Ovary (tissue), 9 donors: ENCODE measurements around the gene HIPK2. TPM values are rescaled to one million over a fixed set of nuclear protein-coding genes. Genes with fewer than 3 reads are reported as not detected.

ENCODE experiments used
- DNase-seq, 5 donors: peaks; one replicate each; pipeline ENCODE4 v3.0.0-alpha.2; 2019 to 2020
- H3K27ac ChIP-seq, 2 donors: fragments of 200-600 bp; one replicate each; pipeline versions ENCODE4 v1.5.1 to v1.8.0; 2019 to 2022
- H3K27me3 ChIP-seq: fragments of 200-600 bp; one replicate; pipeline ENCODE4 v1.8.0; 2022
- H3K36me3 ChIP-seq: fragments of 200-600 bp; sonication (generic); one replicate; pipeline ENCODE4 v1.5.1; 2019
- H3K4me1 ChIP-seq: one replicate; pipeline ENCODE4 v1.8.1; 2013; ENCODE audit warnings: mild to moderate bottlenecking, moderate library complexity; ENCODE audit not compliant: insufficient read depth
- H3K4me3 ChIP-seq: fragments of 200-600 bp; sonication (generic); one replicate; pipeline ENCODE4 v1.5.1; 2017
- H3K9me3 ChIP-seq, 2 donors: fragments of 200-600 bp in 1 of 2; sonication (generic) in 1 of 2; one replicate each; pipeline versions ENCODE4 v1.5.1 to v1.8.1; 2013 to 2019; ENCODE audit warnings: mild to moderate bottlenecking in 1 of 2, moderate library complexity in 1 of 2
- EP300 ChIP-seq: sonication (generic); formaldehyde crosslinking; IDR thresholded peaks from one replicate; pipeline ENCODE4 v1.6.1; 2017; ENCODE audit warnings: antibody characterized with exemption
- POLR2A ChIP-seq: fragments of 450-650 bp; IDR thresholded peaks from one replicate; pipeline ENCODE4 v1.6.1; 2017; ENCODE audit warnings: antibody characterized with exemption, mild to moderate bottlenecking, moderate library complexity
- WGBS, 3 donors: extraction: QIAGEN DNeasy Blood & Tissue Kit in 1 of 3; methylation state at CpG; one replicate each; pipeline versions ENCODE4 v1.1.5 to v1.1.7; 2013 to 2017; 5-methylcytosine and 5-hydroxymethylcytosine counted together
- intact Hi-C, 4 donors: fragments of 100-400 bp; cut with DNase I; formaldehyde crosslinking; loops; one replicate each; pipeline versions ENCODE4 v1.11.0 to v1.15.1; 2022 to 2023
- polyA plus RNA-seq, 2 donors: library from polyadenylated mRNA; stranded (reverse); fragments of 200-250 nt in 1 of 2; fragments of 350-450 nt in 1 of 2; fragmentation: Illumina TruSeq in 1 of 2; extraction: RNeasy Lipid Tissue Mini Kit (QIAGEN cat#74804) in 1 of 2; gene quantifications; one replicate each; pipeline ENCODE4 v1.2.3, GENCODE V29; 2013 to 2014
- total RNA-seq, 7 donors: library from RNA; depleted of rRNA in 2 of 7; stranded (reverse); fragments of >200 nt in 2 of 7; fragmentation: NEBNext Ultra II Directional in 3 of 7; extraction: Animal tissue kit (Norgen Biotek cat#: 25700) in 3 of 7; gene quantifications; one replicate each; pipeline versions ENCODE4 v1.1.0 to v1.2.4, GENCODE V29; 2016 to 2023
- TF ChIP-seq, protein P1 (sequence below), 3 donors: fragments of 450-650 bp in 2 of 3; fragments of 200-600 bp in 1 of 3; IDR thresholded peaks; one replicate each; pipeline versions ENCODE4 v1.5.1 to v1.8.0; 2016 to 2022; ENCODE audit warnings: antibody characterized with exemption in 3 of 3, mild to moderate bottlenecking in 1 of 3
- donor health status: DM: no; HTN: no; CAD: no; lungs with moderate emphysema.
- donor health status: DM: no; HTN: no; CAD: no.
- donor health status: Bipolar disorder and iron deficiency.
- donor health status: DM: yes; HTN: yes; CAD: no.
- donor health status: DM: no; HTN: no; CAD: no.
- donor health status: DM: yes; HTN: yes; CAD: no.

HIPK2 gene
- total and polyA plus RNA-seq, 9 donors: 7.3 to 38.4 (median 28.1) TPM

- no peak overlapping the region for H3K27ac ChIP-seq
- TF ChIP-seq POLR2A (no peak), EP300 (no peak)
- TF ChIP-seq, protein P1, sequence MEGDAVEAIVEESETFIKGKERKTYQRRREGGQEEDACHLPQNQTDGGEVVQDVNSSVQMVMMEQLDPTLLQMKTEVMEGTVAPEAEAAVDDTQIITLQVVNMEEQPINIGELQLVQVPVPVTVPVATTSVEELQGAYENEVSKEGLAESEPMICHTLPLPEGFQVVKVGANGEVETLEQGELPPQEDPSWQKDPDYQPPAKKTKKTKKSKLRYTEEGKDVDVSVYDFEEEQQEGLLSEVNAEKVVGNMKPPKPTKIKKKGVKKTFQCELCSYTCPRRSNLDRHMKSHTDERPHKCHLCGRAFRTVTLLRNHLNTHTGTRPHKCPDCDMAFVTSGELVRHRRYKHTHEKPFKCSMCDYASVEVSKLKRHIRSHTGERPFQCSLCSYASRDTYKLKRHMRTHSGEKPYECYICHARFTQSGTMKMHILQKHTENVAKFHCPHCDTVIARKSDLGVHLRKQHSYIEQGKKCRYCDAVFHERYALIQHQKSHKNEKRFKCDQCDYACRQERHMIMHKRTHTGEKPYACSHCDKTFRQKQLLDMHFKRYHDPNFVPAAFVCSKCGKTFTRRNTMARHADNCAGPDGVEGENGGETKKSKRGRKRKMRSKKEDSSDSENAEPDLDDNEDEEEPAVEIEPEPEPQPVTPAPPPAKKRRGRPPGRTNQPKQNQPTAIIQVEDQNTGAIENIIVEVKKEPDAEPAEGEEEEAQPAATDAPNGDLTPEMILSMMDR (IDR thresholded peaks at IDR 0.05): no peak
- H3K4me1 ChIP-seq: peaks cover 19% of the 10 kb centered on the region
- no peaks in the 10 kb centered on the region for H3K27me3 ChIP-seq
- intact Hi-C loops: loop anchor here in 2 of 4 donors (5.0 to 10.0 kb wide), 2 partner anchors 32 to 90 kb away; partner anchors contain the start of gene HIPK2 (in 1 of the 2)
- H3K9me3 ChIP-seq: no peaks in the 10 kb centered on the region
- no peak for DNase-seq
- H3K4me3 ChIP-seq: no peak overlapping the region
- no peaks in the 10 kb centered on the region for H3K36me3 ChIP-seq
- WGBS, 3 donors: 77 to 86% (median 84%) methylated on average over 18 of the region's 18 CpGs
Observed at GRCh38 chr7:139744768-139745677, 32.8 kb downstream of the HIPK2 start.

DNA sequence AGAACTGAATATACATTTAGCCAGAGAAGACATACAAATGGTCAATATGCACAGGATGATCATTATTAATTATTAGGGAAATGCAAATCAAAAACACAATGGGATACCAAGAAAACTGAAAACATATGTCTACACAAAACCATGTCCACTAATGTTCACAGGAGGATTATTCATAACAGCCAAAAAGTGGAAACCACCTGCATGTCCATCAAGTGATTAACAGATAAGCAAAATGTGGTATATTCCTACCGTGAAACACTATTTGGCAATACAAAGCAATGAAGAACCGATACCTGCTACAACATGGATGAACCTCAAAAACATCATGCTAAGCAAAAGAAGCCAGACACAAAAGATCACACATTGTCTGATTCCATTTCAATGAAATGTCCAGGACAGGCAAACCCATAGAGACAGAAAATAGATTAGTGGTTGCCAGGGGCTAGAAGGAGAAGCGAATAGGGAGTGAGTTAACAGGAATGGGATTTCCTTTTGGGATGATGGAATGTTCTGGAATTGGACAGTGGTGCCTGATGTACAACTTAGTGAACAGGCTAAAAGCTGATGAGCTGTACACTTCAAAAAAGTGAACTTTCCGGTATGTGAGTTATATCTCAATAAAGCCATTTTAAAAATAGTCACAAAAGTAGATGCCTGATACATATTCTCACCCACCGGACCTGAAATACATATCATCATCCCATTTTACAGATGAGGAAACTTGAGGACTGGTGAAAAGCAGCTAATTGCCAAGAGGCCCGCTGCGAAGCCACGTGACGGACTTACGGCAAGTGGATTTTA is 33.6 kb downstream of the HIPK2 start:
- H3K36me3 ChIP-seq: no peaks in the 10 kb centered on the region
- no peak overlapping the region for H3K4me3 ChIP-seq
- TF ChIP-seq POLR2A (no peak), EP300 (no peak)
- TF ChIP-seq, protein P1 (IDR thresholded peaks at IDR 0.05): no peak
- intact Hi-C loops: loop anchor here in 2 of 4 donors (5.0 to 10.0 kb wide), 2 partner anchors 33 to 89 kb away; partner anchors contain the start of gene HIPK2 (in 1 of the 2)
- H3K9me3 ChIP-seq: no peaks in the 10 kb centered on the region
- no peaks in the 10 kb centered on the region for H3K27me3 ChIP-seq
- WGBS, 3 donors: 91 to 98% (median 95%) methylated on average over 10 of the region's 10 CpGs
- peaks cover 19% of the 10 kb centered on the region for H3K4me1 ChIP-seq
- DNase-seq: no peak
- H3K27ac ChIP-seq: no peak overlapping the region

GRCh38 chr7:139743267-139743966 is 34.4 kb downstream of the HIPK2 start:
- no peak for DNase-seq
- Histone ChIP-seq H3K36me3 (no peaks in the 10 kb centered on the region), H3K4me1 (peaks cover 17% of the 10 kb centered on the region), H3K27me3 (no peaks in the 10 kb centered on the region), H3K27ac (no peak overlapping the region), H3K9me3 (no peaks in the 10 kb centered on the region), H3K4me3 (no peak overlapping the region)
- 88 to 97% (median 90%) methylated on average over 2 of the region's 2 CpGs for WGBS, 3 donors
- intact Hi-C loops: loop anchor here in 2 of 4 donors (5.0 to 10.0 kb wide), 2 partner anchors 34 to 89 kb away; partner anchors contain the start of gene HIPK2 (in 1 of the 2)
- TF ChIP-seq EP300: no peak
- TF ChIP-seq, protein P1 (IDR thresholded peaks at IDR 0.05): no peak
- TF ChIP-seq POLR2A: no peak
